RPMI8226 (cell line): Measurements from ENCODE around the gene ITSN2.
"Not testable (repeated sequence)": the region's sequence is repeated elsewhere in the genome, so short reads cannot be mapped to it uniquely, and the experiment has no call there.

Experiments used
- DNase-seq: peaks from one replicate; pipeline ENCODE4 v3.0.0-alpha.2; 2015

The ITSN2 gene

GRCh38 chr2:24362253-24362652 is 1.9 kb upstream of the ITSN2 start:
- no peak for DNase-seq

GRCh38 chr2:24360963-24361330 is 611 bp upstream of the ITSN2 start:
- DNase-seq = no peak

GRCh38 chr2:24359129-24360049 is 947 bp downstream of the ITSN2 start:
- DNase-seq = peak; percentile 48

GRCh38 chr2:24357767-24358166 is 2.6 kb downstream of the ITSN2 start:
- not testable (repeated sequence) for DNase-seq

GRCh38 chr2:24357115-24357514 is 3.2 kb downstream of the ITSN2 start:
- not testable (repeated sequence) for DNase-seq

- no peak for DNase-seq
Measured at GRCh38 chr2:24354957-24355356, 5.4 kb downstream of the ITSN2 start.

GRCh38 chr2:24354395-24354794 is 5.9 kb downstream of the ITSN2 start:
- no peak for DNase-seq

GRCh38 chr2:24353973-24354372 is 6.4 kb downstream of the ITSN2 start:
- DNase-seq = no peak

GRCh38 chr2:24353364-24353763 is 7.0 kb downstream of the ITSN2 start:
- no peak for DNase-seq

- DNase-seq = no peak
Measured at GRCh38 chr2:24352664-24353063, 7.7 kb downstream of the ITSN2 start.

GRCh38 chr2:24351981-24352380 is 8.4 kb downstream of the ITSN2 start:
- no peak for DNase-seq

GRCh38 chr2:24351627-24351938 is 8.8 kb downstream of the ITSN2 start:
- DNase-seq = no peak

GRCh38 chr2:24350826-24351626 is 9.3 kb downstream of the ITSN2 start:
- DNase-seq = no peak

GRCh38 chr2:24349097-24349496 is 11.2 kb downstream of the ITSN2 start:
- DNase-seq = no peak

GRCh38 chr2:24345937-24346336 is 14.4 kb downstream of the ITSN2 start:
- no peak for DNase-seq

- no peak for DNase-seq
Measured at GRCh38 chr2:24343225-24343882, 17.0 kb downstream of the ITSN2 start.

GRCh38 chr2:24342110-24342910 is 18.0 kb downstream of the ITSN2 start:
- DNase-seq = no peak

GRCh38 chr2:24339856-24340262 is 20.5 kb downstream of the ITSN2 start:
- no peak for DNase-seq

GRCh38 chr2:24339098-24339497 is 21.2 kb downstream of the ITSN2 start:
- DNase-seq = not testable (repeated sequence)

- no peak for DNase-seq
Measured at GRCh38 chr2:24337890-24338289, 22.4 kb downstream of the ITSN2 start.

- DNase-seq = no peak
Measured at GRCh38 chr2:24336811-24337210, 23.5 kb downstream of the ITSN2 start.

GRCh38 chr2:24334245-24334633 is 26.1 kb downstream of the ITSN2 start:
- no peak for DNase-seq
